Right renal pelvis (tissue), 4 donors: ENCODE data around the gene TMEM184C. TPM values are rescaled to one million over a fixed set of nuclear protein-coding genes. Genes with fewer than 3 reads are reported as not detected.

Experiments used
- DNase-seq, 4 donors: peaks; one replicate each; pipeline ENCODE4 v3.0.0-alpha.2; 2013; ENCODE audit warnings: low read depth in 4 of 4, low spot score in 3 of 4, missing footprints in 1 of 4
- polyA plus RNA-seq, 4 donors: library from polyadenylated mRNA; unstranded; fragments of 120-200 nt; gene quantifications; one replicate each; pipeline ENCODE4 v1.2.1, GENCODE V29; 2013; ENCODE audit not compliant: insufficient read length in 4 of 4

Gene TMEM184C
- polyA plus RNA-seq = 10 to 100 TPM; 45.2 to 64.1 (median 59.5) TPM

GRCh38 chr4:147617173-147617840 lies at the start of gene TMEM184C:
TMEM184C (plus strand) TSS chr4:147617397; CDS start chr4:147617957, 560 bp downstream.
- peak; percentile 90 to 96 (median 93) for DNase-seq

DNA sequence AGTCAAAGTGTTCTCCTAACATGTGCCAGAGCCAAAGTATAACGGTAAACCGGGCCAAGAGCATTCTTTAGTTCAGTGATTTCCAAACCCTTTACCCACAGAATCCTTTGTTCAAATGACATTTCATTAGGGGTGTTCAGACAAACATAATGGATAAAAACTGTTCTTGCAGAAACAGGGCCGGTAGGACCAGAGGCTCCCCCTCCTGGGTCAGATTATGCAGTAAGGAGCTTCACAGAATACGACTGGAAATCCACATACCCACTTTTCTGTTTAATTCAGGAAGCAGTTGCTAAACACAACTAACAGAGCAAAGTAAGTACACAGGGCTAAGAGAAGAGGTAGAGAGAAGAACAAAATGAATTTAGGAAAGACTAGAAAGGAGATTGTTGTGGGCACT lies 46.6 kb upstream of the TMEM184C start:
- DNase-seq = no peak

DNA sequence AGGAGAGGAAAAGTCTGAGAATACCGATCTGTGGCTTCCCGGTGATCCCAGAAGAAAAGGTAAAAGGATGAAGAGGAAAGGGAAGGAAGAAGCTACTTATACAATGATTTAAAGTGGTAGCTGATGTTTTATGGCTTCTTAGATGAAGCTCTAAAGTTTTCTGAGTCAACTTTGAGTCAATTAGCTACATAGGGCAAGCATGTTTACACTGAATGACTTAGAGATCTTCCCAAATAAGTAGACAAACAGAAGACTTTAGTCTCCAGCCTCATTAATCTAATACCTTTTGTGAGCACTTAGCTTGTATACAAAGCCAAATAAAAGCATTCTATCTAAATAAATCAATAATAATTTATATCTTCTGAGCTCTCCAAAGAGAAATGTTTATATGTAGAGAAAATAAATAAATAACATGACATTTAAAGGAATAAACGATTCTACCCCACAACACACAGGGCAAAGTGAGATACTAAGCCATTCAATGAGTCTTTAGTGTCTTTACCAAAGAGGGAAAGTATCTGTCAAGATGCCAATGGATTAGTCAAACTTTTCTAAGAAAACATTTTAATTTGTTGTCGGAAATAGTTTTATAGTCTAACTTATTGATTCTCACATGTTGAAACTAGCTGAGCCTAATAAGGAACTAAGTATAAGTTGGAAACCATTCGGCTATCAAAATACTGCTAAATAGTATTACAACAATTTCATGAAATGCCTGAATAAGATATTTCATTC lies 46.0 kb upstream of the TMEM184C start:
- no peak for DNase-seq

- no peak for DNase-seq
These were observed 41.1 kb upstream of the TMEM184C start for GRCh38 chr4:147576084-147576483.

DNA sequence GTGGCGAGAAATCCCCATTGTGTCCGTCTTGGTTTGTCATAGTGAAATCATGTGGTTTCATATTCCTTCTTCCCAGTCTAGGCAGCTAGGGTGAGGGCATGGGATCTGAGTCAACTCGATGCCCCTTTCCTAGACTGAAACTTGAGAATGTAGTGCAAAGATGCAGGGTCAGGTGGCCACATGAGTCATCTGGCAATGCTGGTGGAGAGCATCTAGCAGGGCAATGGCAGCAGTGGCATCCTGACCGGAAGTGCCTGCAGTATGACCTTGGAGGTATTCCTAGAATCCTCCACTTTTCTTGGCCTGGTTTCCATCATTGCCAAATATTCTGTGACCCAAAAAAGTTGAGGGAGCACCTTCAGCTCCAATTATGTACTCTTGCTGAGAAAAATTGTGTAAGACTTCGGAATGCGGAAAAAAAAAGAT lies 39.1 kb upstream of the TMEM184C start:
- no peak for DNase-seq

- DNase-seq = no peak
These were observed 38.6 kb upstream of the TMEM184C start for GRCh38 chr4:147578593-147578992.

GRCh38 chr4:147580396-147580795 lies 36.8 kb upstream of the TMEM184C start:
- no peak for DNase-seq

GRCh38 chr4:147581606-147582350 lies 35.4 kb upstream of the TMEM184C start:
- no peak for DNase-seq

DNA sequence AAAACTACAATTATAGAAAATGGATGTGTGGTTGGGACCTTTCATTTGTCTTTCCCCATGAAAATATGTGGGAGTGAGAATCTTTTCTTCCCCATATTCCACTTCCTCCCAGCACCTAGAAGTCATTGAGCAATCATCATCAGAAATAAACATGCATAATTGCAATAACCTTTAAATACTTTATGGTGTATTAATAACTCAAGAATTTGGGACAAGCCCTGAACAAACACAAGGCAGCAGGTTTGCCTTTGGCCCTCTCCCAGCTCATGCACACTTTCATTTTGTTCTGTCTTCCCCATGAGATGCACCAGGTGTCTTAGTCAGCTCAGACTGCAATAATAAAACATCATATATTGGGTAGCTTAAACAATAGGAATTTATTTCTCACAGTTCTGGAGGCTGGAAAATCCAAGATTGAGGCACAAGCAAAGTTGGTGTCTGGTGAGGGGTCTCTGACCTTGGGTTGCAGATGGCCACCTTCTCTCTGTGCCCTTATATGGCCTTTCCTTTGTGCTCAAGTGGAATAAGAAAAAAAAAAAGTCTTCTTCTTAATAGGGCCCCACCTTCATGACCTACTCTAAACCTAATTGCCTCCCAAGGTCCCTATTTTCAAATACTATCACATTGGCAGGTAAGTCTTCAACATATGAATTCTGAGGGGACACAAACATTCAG lies 34.7 kb upstream of the TMEM184C start:
- DNase-seq = no peak

GRCh38 chr4:147583876-147584275 lies 33.3 kb upstream of the TMEM184C start:
- DNase-seq = no peak

GRCh38 chr4:147586032-147586431 lies 31.2 kb upstream of the TMEM184C start:
- no peak for DNase-seq

GRCh38 chr4:147586637-147587036 lies 30.6 kb upstream of the TMEM184C start:
- DNase-seq = no peak

- no peak for DNase-seq
These were observed 30.2 kb upstream of the TMEM184C start for GRCh38 chr4:147587041-147587440.

DNA sequence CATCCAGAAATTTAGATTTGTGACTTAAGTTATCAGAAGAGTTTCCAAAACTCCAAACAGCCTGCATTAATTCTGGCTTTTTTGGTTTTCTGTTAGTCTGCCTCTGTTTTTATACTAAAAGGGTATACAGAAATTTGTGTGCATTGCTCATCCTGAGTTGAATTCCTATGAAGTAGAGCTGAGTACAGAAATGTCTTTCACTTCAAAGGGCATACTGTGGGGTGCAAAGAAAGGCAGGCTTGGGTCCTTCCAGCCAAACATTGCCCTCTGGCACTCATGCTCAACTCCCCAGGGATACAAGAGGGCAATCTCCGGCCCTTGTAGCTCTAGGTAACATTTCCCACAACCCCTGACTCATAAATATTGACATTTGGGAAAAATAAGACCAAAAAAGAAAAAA lies 27.6 kb upstream of the TMEM184C start:
- DNase-seq = no peak

DNA sequence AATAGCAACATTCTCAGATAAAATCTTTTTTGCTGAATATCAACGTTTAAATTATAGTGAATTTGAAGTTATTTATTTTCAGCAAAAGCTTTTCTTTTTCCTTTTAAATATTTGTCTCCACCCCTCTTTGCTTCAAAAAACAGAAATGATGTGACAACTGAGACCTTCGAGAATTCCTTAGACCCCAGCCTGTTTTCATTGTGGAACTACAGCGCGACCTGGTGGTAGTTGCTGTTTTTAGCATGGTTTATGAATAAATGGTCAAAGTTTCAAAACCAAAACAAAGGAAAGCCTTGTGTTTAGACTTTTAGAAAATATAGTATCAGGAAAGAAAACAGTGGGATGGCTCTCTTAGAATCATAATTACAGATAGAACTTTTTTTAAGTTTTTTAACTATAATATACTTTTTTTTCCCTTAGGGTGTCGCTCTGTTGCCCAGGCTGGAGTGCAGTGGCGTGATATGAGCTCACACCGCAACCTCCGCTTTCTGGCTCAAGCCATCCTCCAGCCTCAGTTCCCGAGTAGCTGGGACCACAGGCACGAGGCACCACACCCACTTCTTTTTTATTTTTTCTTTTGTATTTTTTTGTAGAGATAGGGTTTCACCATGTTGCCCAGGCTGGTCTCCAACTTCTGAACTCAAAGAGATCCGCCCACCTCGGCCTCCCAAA lies 26.8 kb upstream of the TMEM184C start:
- DNase-seq = peak; percentile 61 to 75 (median 70)

GRCh38 chr4:147591106-147591505 lies 26.1 kb upstream of the TMEM184C start:
- DNase-seq = no peak

GRCh38 chr4:147594107-147594506 lies 23.1 kb upstream of the TMEM184C start:
- no peak for DNase-seq

DNA sequence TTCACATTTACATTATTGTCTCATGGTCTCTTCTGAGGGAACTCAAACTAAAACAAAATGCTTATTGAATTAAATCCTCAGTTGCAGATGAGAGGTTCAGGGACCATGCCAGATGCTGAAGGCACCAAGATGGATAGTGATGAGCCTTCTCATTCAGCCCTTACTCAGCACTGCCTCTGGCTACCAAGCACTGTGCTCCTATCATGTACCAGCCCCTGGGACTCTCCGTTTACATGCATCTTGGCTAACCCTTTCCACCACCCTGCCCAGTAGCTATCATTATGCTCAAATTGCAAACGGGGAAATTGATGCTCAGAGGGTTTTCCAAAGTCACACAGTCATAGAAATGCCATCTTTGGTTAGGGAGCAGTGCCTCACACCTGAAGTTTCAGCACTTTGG lies 22.6 kb upstream of the TMEM184C start:
- DNase-seq = no peak

- no peak for DNase-seq
These were observed 20.8 kb upstream of the TMEM184C start for GRCh38 chr4:147596377-147596776.

DNA sequence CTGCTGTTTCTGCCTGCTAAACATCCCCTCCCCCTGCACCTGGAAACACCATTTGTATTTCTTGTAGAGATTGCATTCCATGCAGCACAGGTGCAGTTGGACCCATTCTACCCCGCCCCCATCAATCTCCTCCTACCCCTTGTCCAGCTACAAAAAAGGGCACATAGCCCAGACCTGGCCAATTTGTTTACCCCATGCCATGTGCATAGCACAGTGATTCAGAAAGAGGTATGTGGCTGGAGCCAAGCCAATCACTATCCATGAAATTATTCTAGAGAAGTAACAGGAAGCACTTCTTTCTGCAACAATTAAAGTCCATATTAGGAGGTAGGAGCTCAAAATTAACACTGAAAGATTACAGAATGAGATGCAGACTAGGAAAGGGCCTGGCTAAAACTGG lies 20.2 kb upstream of the TMEM184C start:
- no peak for DNase-seq
